Body of pancreas (tissue), 4 donors: ENCODE results near the gene PSMD3.

Source experiments
- POLR2A ChIP-seq, 3 donors: fragments of 450-650 bp; IDR thresholded peaks; one replicate each; pipeline ENCODE4 v1.6.1; 2016; ENCODE audit warnings: antibody characterized with exemption in 3 of 3, mild to moderate bottlenecking in 2 of 3
- TF ChIP-seq, protein P1 (sequence below), 7 experiments: fragments of 450-650 bp in 4 of 7; fragments of 200-600 bp in 3 of 7; sonication (generic) in 3 of 7; IDR thresholded peaks; one replicate each; pipeline ENCODE4 v1.5.1; 2016 to 2019; ENCODE audit warnings: antibody characterized with exemption in 7 of 7

DNA sequence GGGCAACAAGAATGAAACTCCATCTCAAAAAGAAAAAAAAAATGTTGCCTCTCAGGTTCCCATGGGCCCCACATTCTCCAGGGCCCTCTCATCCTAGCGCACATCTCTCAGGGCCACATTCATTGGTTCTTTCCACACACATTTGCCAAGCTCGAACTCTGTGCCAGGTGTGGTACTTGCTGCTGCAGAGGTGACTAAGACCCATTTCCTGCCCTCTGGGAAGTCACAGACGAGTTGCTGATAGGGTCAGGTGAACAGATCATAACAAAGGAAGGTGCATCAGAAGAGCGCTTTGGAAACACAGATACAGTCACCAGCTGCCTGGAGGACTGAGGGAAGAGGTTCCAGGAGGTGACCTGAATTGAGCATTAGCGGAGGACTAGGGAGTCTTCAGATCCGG, 16.8 kb upstream of the PSMD3 start:
- TF ChIP-seq, protein P1, sequence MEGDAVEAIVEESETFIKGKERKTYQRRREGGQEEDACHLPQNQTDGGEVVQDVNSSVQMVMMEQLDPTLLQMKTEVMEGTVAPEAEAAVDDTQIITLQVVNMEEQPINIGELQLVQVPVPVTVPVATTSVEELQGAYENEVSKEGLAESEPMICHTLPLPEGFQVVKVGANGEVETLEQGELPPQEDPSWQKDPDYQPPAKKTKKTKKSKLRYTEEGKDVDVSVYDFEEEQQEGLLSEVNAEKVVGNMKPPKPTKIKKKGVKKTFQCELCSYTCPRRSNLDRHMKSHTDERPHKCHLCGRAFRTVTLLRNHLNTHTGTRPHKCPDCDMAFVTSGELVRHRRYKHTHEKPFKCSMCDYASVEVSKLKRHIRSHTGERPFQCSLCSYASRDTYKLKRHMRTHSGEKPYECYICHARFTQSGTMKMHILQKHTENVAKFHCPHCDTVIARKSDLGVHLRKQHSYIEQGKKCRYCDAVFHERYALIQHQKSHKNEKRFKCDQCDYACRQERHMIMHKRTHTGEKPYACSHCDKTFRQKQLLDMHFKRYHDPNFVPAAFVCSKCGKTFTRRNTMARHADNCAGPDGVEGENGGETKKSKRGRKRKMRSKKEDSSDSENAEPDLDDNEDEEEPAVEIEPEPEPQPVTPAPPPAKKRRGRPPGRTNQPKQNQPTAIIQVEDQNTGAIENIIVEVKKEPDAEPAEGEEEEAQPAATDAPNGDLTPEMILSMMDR (IDR thresholded peaks at IDR 0.05), result no peak
- no peak for TF ChIP-seq POLR2A (IDR thresholded peaks at IDR 0.05)
